BJ (cell line): ENCODE results near the gene SV2B. TPM values are rescaled to one million over a fixed set of nuclear protein-coding genes. Genes with fewer than 3 reads are reported as not detected.

Experiments used
- CTCF ChIA-PET: fragments of 350-600 bp; formaldehyde crosslinking; extraction: SDS; loops from one replicate; lab custom pipeline; 2021; ENCODE audit warnings: antibody characterized with exemption, inconsistent platforms; lab: Yijun Ruan, JAX
- POLR2A ChIA-PET: fragments of 300-600 bp; sonication (Branson Sonifier 250); formaldehyde crosslinking; extraction: SDS; loops from one replicate; lab custom pipeline; 2021; ENCODE audit warnings: antibody characterized with exemption; lab: Charles Lee
- DNase-seq: peaks from one replicate; pipeline ENCODE4 v3.0.0-alpha.2; 2011; ENCODE audit warnings: low read depth
- H3K27me3 ChIP-seq: 2 replicates; pipeline ENCODE4 v1.6.0; 2011; ENCODE audit warnings: low read length; ENCODE audit not compliant: control insufficient read depth, insufficient read depth
- H3K36me3 ChIP-seq: 2 replicates; pipeline ENCODE4 v1.5.1; 2011; ENCODE audit warnings: low read length; ENCODE audit not compliant: control insufficient read depth, insufficient read depth
- H3K4me3 ChIP-seq: 2 replicates; pipeline ENCODE4 v1.5.1; 2011; ENCODE audit warnings: low read depth, mild to moderate bottlenecking, control low read depth, low read length
- polyA plus RNA-seq: library from polyadenylated mRNA; depleted of rRNA; stranded (reverse); fragments of >200 nt; gene quantifications from 2 replicates; pipeline ENCODE4 v1.2.3, GENCODE V29; 2011
- TF ChIP-seq, protein P1 (sequence below): IDR thresholded peaks from 2 replicates; pipeline ENCODE4 v1.5.1; 2011; ENCODE audit warnings: low read depth, mild to moderate bottlenecking, control low read depth, inconsistent platforms, low read length, moderate library complexity; ENCODE audit not compliant: insufficient read depth

The SV2B gene
- polyA plus RNA-seq, 1 experiment = not detected

DNA sequence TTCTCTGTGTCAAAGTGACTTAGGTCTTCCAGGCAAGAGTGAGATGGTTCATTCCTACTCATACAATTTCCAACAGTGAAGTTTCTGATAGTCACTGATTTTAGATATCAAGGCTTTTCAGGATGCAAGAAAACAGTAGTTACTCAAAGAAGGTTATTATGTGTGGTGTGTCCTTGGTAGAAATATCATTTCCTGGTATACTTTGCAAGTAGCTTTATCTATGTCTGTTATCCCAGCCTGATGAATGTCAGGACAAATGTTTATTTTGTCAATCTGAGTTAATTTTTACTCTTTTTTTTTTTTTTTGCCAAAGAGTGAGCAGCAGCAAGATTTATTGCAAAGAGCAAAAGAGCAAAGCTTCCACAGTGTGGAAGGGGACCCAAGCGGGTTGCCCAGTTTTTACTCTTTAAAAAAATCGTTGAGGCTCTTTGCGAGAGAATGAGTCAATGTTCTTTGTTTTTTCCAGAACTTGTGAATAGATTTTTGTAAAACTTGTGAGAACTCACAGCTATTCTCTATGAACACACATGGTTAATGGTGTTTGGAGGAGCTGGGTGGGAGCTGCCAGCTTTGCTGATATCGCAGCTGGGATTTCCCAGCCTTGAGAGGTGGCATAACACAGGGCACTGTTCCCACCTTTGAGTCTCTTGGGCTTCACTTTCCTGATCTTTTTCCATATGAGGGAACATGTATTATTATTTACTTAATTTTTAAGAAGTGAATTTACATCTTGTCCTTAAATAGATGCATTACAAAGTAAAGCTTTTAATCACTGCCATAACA, 51.9 kb downstream of the SV2B start:
- Histone ChIP-seq H3K27me3 (no peaks in the 10 kb centered on the region), H3K4me3 (no peak overlapping the region), H3K36me3 (no peaks in the 10 kb centered on the region)
- ChIA-PET POLR2A (no interaction called here), CTCF (no interaction called here)
- DNase-seq = no peak
- TF ChIP-seq, protein P1, sequence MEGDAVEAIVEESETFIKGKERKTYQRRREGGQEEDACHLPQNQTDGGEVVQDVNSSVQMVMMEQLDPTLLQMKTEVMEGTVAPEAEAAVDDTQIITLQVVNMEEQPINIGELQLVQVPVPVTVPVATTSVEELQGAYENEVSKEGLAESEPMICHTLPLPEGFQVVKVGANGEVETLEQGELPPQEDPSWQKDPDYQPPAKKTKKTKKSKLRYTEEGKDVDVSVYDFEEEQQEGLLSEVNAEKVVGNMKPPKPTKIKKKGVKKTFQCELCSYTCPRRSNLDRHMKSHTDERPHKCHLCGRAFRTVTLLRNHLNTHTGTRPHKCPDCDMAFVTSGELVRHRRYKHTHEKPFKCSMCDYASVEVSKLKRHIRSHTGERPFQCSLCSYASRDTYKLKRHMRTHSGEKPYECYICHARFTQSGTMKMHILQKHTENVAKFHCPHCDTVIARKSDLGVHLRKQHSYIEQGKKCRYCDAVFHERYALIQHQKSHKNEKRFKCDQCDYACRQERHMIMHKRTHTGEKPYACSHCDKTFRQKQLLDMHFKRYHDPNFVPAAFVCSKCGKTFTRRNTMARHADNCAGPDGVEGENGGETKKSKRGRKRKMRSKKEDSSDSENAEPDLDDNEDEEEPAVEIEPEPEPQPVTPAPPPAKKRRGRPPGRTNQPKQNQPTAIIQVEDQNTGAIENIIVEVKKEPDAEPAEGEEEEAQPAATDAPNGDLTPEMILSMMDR = no peak

DNA sequence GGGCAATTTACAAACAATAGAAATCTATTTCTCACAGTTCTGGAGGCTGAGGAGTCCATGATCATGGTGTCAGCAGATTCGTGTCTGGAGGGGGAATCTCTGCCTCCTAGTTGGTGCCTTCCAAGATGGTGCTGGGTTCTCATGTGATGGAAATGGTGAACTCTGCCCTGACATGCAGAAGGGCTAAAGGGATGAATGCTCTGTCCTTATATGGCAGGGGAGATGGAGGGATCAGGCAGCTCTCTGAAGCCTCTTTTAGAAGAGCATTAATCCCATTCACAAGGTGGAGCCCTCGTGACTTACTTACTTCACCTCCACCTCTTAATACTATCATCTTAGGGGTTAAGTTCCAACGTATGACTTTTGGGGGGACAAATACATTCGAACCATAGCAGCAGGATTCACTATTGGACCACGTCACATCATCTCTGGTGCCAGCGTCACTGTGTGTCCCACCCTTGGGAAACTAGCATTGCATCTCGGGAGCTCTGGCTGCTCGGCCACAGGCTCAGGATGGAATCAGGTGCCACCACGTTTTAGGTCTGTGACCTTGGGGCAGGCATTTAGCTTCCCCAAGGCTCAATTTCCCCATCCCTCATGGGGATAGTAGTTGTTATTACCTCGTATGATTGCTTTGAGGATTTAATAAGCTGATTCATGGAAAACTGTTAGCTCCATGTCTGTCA, 53.0 kb downstream of the SV2B start:
- H3K27me3 ChIP-seq = no peaks in the 10 kb centered on the region
- TF ChIP-seq, protein P1 = no peak
- ChIA-PET POLR2A (no interaction called here), CTCF (no interaction called here)
- H3K4me3 ChIP-seq = no peak overlapping the region
- DNase-seq = no peak
- H3K36me3 ChIP-seq = no peaks in the 10 kb centered on the region

DNA sequence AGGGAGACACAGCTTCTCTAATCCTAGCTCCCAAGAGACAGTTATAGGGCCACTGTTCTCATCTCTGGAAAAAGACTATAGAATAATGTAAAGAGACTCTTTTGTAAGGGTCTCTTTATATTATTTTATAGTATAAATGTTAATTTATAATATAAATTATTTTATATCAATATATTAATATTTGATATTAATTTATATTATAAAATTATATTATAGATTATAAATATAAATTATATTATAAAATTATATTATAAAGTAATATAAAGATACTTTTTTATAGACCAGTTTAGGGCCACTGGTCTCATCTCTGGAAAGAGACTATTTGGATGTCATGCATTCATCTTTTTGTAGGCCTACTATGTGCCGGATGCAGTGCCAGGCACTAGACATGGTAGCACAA, 53.9 kb downstream of the SV2B start:
- Histone ChIP-seq H3K4me3 (no peak overlapping the region), H3K36me3 (no peaks in the 10 kb centered on the region), H3K27me3 (no peaks in the 10 kb centered on the region)
- TF ChIP-seq, protein P1 = no peak
- DNase-seq = no peak
- CTCF ChIA-PET = no interaction called here
- POLR2A ChIA-PET = no interaction called here

DNA sequence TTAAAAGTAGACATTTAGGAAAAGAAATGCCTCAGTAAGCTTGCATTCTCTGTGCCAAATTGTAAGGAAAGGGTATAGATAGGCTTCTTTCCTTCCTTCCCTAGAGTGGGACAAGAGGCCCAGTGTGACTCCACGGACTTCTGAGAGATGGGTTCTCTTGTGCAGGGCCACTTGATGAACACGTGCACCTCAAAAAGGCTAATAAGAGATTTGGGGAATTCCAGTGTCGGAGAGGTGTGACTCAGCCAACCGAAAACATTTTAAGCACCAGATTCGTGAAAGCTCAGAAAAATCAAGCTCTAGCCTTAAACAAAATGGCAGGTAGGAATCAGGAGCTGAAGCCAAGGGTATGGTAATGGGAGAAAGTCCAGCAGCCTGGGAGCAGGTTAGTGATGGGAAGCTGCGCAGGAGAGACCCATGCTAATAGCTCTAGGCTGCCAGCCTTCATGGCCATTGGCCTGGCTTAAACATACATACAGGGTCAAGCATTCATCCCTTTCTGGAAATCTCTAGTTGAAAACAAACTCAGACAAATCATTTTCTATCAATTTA, 56.2 kb downstream of the SV2B start:
- CTCF ChIA-PET = no interaction called here
- no peak for DNase-seq
- POLR2A ChIA-PET = no interaction called here
- H3K36me3 ChIP-seq = no peaks in the 10 kb centered on the region
- no peaks in the 10 kb centered on the region for H3K27me3 ChIP-seq
- TF ChIP-seq, protein P1 = no peak
- H3K4me3 ChIP-seq = no peak overlapping the region
